Fibroblast of villous mesenchyme (primary cell): Measurements from ENCODE around the gene SIRT5. TPM values are rescaled to one million over a fixed set of nuclear protein-coding genes. Genes with fewer than 3 reads are reported as not detected.
A peak's percentile ranks its signal among the peaks of the same experiment; 100 is the strongest.

ENCODE experiments used
- DNase-seq: peaks from one replicate; pipeline ENCODE4 v3.0.0-alpha.2; 2010; ENCODE audit warnings: low read depth
- H3K4me3 ChIP-seq: 2 replicates; pipeline ENCODE4 v1.5.1; 2011; ENCODE audit warnings: low read depth, mild to moderate bottlenecking, low read length
- CTCF ChIP-seq: IDR thresholded peaks from 2 replicates; pipeline ENCODE4 v1.5.1; 2012; ENCODE audit warnings: low read depth, mild to moderate bottlenecking, low read length; ENCODE audit not compliant: insufficient read depth
- total RNA-seq: library from RNA; depleted of rRNA; stranded (reverse); fragments of >200 nt; gene quantifications from 2 replicates; pipeline ENCODE4 v1.2.3, GENCODE V29; 2012

Gene SIRT5
- total RNA-seq, 1 donor, result 9.9 TPM

- DNase-seq, result no peak
- no peak for TF ChIP-seq CTCF
- H3K4me3 ChIP-seq, result no peak overlapping the region
These were observed 5.4 kb upstream of the SIRT5 start for GRCh38 chr6:13568970-13569369.

- TF ChIP-seq CTCF, result no peak
- no peak for DNase-seq
- no peak overlapping the region for H3K4me3 ChIP-seq
These were observed 2.2 kb upstream of the SIRT5 start for GRCh38 chr6:13572240-13572639.

GRCh38 chr6:13572951-13573654, 1.3 kb upstream of the SIRT5 start:
- peak overlapping the region; percentile 87 for H3K4me3 ChIP-seq
- no peak for TF ChIP-seq CTCF
- DNase-seq, result no peak

GRCh38 chr6:13573669-13574110, 711 bp upstream of the SIRT5 start:
- H3K4me3 ChIP-seq, result peak overlapping the region; percentile 87
- TF ChIP-seq CTCF, result no peak
- DNase-seq, result peak; percentile 33

- peak; percentile 90 for DNase-seq
- H3K4me3 ChIP-seq, result peak overlapping the region; percentile 87
- TF ChIP-seq CTCF, result peak; percentile 42
These were observed 241 bp upstream of the SIRT5 start for GRCh38 chr6:13574149-13574570.

GRCh38 chr6:13575377-13575775, 975 bp downstream of the SIRT5 start:
- H3K4me3 ChIP-seq, result peak overlapping the region; percentile 87
- no peak for DNase-seq
- TF ChIP-seq CTCF, result peak; percentile 68

GRCh38 chr6:13576017-13576416, 1.6 kb downstream of the SIRT5 start:
- TF ChIP-seq CTCF, result no peak
- no peak overlapping the region for H3K4me3 ChIP-seq
- no peak for DNase-seq
